Peyer's patch (tissue), 4 donors: ENCODE data around the gene CRY2.

Experiments used
- POLR2A ChIP-seq, 2 donors: fragments of 450-650 bp; IDR thresholded peaks; one replicate each; pipeline ENCODE4 v1.5.1; 2017; ENCODE audit warnings: antibody characterized with exemption in 2 of 2, mild to moderate bottlenecking in 2 of 2, moderate library complexity in 2 of 2
- TF ChIP-seq, protein P1 (sequence below), 6 experiments: fragments of 450-650 bp in 4 of 6; fragments of 200-600 bp in 2 of 6; sonication (generic) in 1 of 6; IDR thresholded peaks; one replicate each; pipeline ENCODE4 v1.5.1; 2017 to 2019; ENCODE audit warnings: antibody characterized with exemption in 6 of 6, mild to moderate bottlenecking in 3 of 6, moderate library complexity in 1 of 6

GRCh38 chr11:45926001-45926401 is 78.7 kb downstream of the CRY2 start:
- TF ChIP-seq, protein P1, sequence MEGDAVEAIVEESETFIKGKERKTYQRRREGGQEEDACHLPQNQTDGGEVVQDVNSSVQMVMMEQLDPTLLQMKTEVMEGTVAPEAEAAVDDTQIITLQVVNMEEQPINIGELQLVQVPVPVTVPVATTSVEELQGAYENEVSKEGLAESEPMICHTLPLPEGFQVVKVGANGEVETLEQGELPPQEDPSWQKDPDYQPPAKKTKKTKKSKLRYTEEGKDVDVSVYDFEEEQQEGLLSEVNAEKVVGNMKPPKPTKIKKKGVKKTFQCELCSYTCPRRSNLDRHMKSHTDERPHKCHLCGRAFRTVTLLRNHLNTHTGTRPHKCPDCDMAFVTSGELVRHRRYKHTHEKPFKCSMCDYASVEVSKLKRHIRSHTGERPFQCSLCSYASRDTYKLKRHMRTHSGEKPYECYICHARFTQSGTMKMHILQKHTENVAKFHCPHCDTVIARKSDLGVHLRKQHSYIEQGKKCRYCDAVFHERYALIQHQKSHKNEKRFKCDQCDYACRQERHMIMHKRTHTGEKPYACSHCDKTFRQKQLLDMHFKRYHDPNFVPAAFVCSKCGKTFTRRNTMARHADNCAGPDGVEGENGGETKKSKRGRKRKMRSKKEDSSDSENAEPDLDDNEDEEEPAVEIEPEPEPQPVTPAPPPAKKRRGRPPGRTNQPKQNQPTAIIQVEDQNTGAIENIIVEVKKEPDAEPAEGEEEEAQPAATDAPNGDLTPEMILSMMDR (IDR thresholded peaks at IDR 0.05): no peak
- no peak for TF ChIP-seq POLR2A (IDR thresholded peaks at IDR 0.05)
